Left ventricle myocardium inferior (tissue), 1 donor: ENCODE results near the gene PCDH10. TPM values are rescaled to one million over a fixed set of nuclear protein-coding genes. Genes with fewer than 3 reads are reported as not detected.

Experiments
- DNase-seq: peaks from one replicate; pipeline ENCODE4 v3.0.0-alpha.2; 2020
- H3K27ac ChIP-seq: fragments of 200-600 bp; replicated peaks from 2 replicates; pipeline ENCODE4 v1.8.0; 2021
- H3K27me3 ChIP-seq: fragments of 200-600 bp; 2 replicates; pipeline ENCODE4 v1.8.0; 2021; ENCODE audit warnings: low read depth
- H3K36me3 ChIP-seq: fragments of 200-600 bp; 2 replicates; pipeline ENCODE4 v1.8.0; 2021
- H3K4me1 ChIP-seq: fragments of 200-600 bp; 2 replicates; pipeline ENCODE4 v1.8.0; 2021
- H3K4me3 ChIP-seq: fragments of 200-600 bp; 2 replicates; pipeline ENCODE4 v1.8.0; 2021; ENCODE audit warnings: mild to moderate bottlenecking, moderate library complexity
- H3K9me3 ChIP-seq: fragments of 200-600 bp; replicated peaks from 2 replicates; pipeline ENCODE4 v1.8.0; 2021
- intact Hi-C: fragments of 100-400 bp; cut with micrococcal nuclease; formaldehyde crosslinking; loops from one replicate; pipeline ENCODE4 v1.11.0; 2022
- total RNA-seq: library from RNA; stranded (reverse); fragmentation: NEBNext Ultra II Directional; extraction: Animal tissue kit (Norgen Biotek cat#: 25700); gene quantifications from one replicate; pipeline ENCODE4 v1.2.1, GENCODE V29; 2021
- TF ChIP-seq, protein P1 (sequence below): fragments of 200-600 bp; IDR thresholded peaks from 2 replicates; pipeline ENCODE4 v1.8.0; 2021; ENCODE audit warnings: antibody characterized with exemption, mild to moderate bottlenecking, borderline replicate concordance
- donor health status: DM: no; HTN: yes; CAD: no; lungs with severe emphysema.

The PCDH10 gene
- total RNA-seq, 1 donor from 2014 or later = 0.14 TPM

DNA sequence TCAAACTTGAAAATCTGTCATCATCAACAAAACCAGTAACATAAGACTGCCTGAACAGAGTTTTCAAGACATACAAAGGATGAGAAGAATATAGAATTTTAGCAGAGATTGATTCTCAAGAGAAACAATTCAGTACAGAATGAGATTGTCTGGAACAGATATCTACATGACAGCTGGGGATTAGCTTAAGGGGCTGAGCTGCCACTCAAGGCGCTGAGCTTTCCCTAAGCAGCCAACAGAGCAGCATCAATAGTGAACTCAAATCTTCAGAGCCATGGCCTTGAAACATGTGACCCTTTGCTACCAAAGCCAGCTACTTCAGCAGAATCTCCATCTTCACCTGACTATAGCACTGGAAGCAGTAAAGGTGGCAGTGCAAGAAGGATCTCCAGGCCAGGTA lies 24.3 kb upstream of the PCDH10 start:
- Histone ChIP-seq H3K4me1 (no peaks in the 10 kb centered on the region), H3K27me3 (no peaks in the 10 kb centered on the region), H3K9me3 (no peaks in the 10 kb centered on the region), H3K36me3 (no peaks in the 10 kb centered on the region), H3K4me3 (no peak overlapping the region), H3K27ac (no peak overlapping the region)
- intact Hi-C loops = no loop called here
- DNase-seq = no peak
- TF ChIP-seq, protein P1, sequence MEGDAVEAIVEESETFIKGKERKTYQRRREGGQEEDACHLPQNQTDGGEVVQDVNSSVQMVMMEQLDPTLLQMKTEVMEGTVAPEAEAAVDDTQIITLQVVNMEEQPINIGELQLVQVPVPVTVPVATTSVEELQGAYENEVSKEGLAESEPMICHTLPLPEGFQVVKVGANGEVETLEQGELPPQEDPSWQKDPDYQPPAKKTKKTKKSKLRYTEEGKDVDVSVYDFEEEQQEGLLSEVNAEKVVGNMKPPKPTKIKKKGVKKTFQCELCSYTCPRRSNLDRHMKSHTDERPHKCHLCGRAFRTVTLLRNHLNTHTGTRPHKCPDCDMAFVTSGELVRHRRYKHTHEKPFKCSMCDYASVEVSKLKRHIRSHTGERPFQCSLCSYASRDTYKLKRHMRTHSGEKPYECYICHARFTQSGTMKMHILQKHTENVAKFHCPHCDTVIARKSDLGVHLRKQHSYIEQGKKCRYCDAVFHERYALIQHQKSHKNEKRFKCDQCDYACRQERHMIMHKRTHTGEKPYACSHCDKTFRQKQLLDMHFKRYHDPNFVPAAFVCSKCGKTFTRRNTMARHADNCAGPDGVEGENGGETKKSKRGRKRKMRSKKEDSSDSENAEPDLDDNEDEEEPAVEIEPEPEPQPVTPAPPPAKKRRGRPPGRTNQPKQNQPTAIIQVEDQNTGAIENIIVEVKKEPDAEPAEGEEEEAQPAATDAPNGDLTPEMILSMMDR = no peak

DNA sequence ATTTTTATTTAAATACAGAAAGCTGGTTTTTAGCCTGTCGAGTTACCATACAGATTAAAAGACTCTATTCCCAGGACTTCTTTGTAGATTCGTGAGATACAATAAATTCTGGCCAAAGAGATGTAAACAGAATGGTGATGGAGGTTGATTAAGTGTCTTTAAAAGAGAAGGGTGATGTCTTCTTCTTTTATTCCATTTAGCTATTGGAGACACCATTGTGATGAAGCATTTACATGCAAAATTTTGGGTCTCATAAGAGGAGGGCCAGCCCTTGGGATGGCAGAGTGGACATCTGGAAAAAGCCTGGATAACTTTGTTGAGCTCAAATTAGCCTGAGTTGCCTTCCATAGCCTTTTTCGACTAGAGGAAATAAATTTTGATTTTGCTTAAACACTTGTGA lies 21.6 kb upstream of the PCDH10 start:
- Histone ChIP-seq H3K36me3 (no peaks in the 10 kb centered on the region), H3K4me1 (no peaks in the 10 kb centered on the region), H3K4me3 (no peak overlapping the region), H3K27ac (no peak overlapping the region), H3K27me3 (no peaks in the 10 kb centered on the region), H3K9me3 (no peaks in the 10 kb centered on the region)
- no peak for DNase-seq
- intact Hi-C loops = no loop called here
- TF ChIP-seq, protein P1 = no peak

DNA sequence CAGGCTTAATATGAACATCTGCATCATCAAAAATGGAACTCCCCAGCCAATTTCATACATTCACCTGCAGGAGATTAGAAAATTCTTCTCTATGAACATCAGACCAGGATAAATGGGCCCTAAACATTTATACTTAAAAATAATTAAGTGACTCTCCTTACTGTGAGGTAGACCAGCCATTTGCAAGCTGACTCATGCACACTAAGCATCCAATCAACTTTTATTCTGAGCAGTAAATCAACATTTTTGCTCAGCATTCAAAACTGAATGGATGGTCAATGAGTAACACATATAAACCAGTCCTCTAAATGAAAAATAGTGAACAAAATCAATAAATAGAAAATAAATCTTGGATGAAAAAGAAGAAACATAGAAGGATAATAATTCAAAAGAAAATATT lies 19.9 kb upstream of the PCDH10 start:
- DNase-seq = no peak
- H3K4me3 ChIP-seq = no peak overlapping the region
- no peaks in the 10 kb centered on the region for H3K27me3 ChIP-seq
- no peak overlapping the region for H3K27ac ChIP-seq
- no peaks in the 10 kb centered on the region for H3K9me3 ChIP-seq
- H3K36me3 ChIP-seq = no peaks in the 10 kb centered on the region
- intact Hi-C loops = no loop called here
- TF ChIP-seq, protein P1 = no peak
- no peaks in the 10 kb centered on the region for H3K4me1 ChIP-seq

DNA sequence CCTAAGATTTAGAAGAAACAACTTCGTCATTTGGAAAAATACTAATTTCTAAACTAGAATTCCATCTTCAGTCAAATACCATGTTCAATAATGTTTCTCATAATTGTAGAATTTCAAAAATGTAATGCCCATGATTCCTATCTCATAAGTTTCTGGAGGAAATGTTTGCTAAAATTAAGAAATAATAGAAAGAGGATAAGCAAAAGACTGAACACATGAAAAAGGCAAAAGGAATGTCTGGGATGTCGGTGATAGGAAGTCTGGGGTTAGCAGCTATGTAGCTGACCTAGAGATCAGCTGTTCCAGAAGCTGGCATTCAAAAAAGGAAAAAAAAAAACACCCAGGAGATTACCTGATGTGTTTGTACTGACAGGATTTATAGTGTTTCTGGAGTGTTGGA lies 18.9 kb upstream of the PCDH10 start:
- H3K4me1 ChIP-seq = no peaks in the 10 kb centered on the region

DNA sequence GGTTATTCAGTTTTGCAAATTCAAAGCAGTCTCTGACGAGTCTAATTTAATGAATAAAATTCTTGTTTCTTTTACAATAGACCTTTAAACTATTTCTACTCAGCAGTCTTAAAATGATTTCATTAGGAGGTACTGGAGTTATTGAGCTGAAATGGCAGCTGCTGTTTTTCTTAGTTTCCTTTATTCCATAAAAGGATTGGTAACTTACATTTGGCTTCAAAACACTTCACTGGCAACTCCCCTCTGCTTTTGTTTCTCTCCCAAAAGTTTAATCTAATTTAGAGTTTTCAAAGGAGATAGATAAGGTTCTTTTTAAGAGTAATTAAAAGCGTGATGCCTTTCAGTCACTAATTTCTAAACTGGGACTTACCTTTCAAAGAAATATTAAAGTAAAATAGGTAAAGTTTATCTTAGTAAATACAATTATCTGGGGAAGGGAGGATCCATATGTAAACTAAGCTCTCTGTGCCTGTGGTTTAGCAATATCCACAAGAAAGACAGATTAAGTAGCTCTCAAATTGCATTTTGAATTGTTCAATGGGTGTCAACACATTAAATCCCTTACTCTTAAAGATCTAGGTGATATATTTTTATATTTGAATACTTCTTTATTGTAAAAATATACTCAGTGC lies 17.1 kb upstream of the PCDH10 start:
- Histone ChIP-seq H3K36me3 (no peaks in the 10 kb centered on the region), H3K27me3 (no peaks in the 10 kb centered on the region), H3K27ac (no peak overlapping the region), H3K9me3 (no peaks in the 10 kb centered on the region), H3K4me3 (no peak overlapping the region), H3K4me1 (no peaks in the 10 kb centered on the region)
- no peak for DNase-seq
- TF ChIP-seq, protein P1 = no peak
- intact Hi-C loops = no loop called here

More for the DNA sequence above, 18.9 kb upstream of the PCDH10 start:
- Histone ChIP-seq H3K27ac (no peak overlapping the region), H3K27me3 (no peaks in the 10 kb centered on the region), H3K4me3 (no peak overlapping the region), H3K36me3 (no peaks in the 10 kb centered on the region), H3K9me3 (no peaks in the 10 kb centered on the region)
- no peak for DNase-seq
- intact Hi-C loops = no loop called here
- TF ChIP-seq, protein P1 = no peak
